HCT116 (cell line): ENCODE measurements around the gene CPEB1. TPM values are rescaled to one million over a fixed set of nuclear protein-coding genes. Genes with fewer than 3 reads are reported as not detected.

Experiments used
- ATAC-seq: fragments of 200-7000 bp; cut with Tn5 transposase; 2 replicates; pipeline ENCODE4 v1.9.1; 2020; ENCODE audit warnings: mild to moderate bottlenecking, moderate library complexity
- BruUV-seq: library from RNA; stranded (reverse); fragments of 400-500 nt; replicated peaks from 2 replicates; lab custom pipeline; 2021; lab: Mats Ljungman, UMichigan
- CTCF ChIA-PET: fragments of 300-600 bp; sonication (Branson Sonifier 250); formaldehyde crosslinking; loops from one replicate; lab custom pipeline; 2021; ENCODE audit warnings: antibody characterized with exemption; lab: Charles Lee
- POLR2A ChIA-PET: fragments of 300-600, 350-600 bp; sonication (Branson Sonifier 250); formaldehyde crosslinking; loops from one replicate; lab custom pipeline; 2021; ENCODE audit warnings: antibody characterized with exemption; lab: Charles Lee
- RAD21 ChIA-PET, 2 experiments: fragments of 300-600 bp; sonication (Branson Sonifier 250); formaldehyde crosslinking; loops; one replicate each; lab custom pipeline; 2023; ENCODE audit warnings: low total read pairs in 2 of 2; ENCODE audit not compliant: uncharacterized antibody in 2 of 2, unreplicated experiment in 2 of 2, low non-redundant PET in 1 of 2; lab: Charles Lee
- DNase-seq: peaks from one replicate; pipeline ENCODE4 v3.0.0-alpha.2; 2010; ENCODE audit warnings: low read depth, low spot score
- H2AFZ ChIP-seq: fragments of 200-600 bp; shearing (Covaris generic), sonication (generic); 2 replicates; pipeline ENCODE4 v1.6.1; 2017; ENCODE audit warnings: low read depth, mixed run types, mixed read lengths, antibody characterized with exemption, low read length; ENCODE audit not compliant: poor library complexity, severe bottlenecking
- H3K27ac ChIP-seq: 2 replicates; pipeline ENCODE4 v1.5.1; 2012; ENCODE audit warnings: low read depth, low read length
- H3K27me3 ChIP-seq: fragments of 200-600 bp; sonication (generic); 2 replicates; pipeline ENCODE4 v1.6.1; 2016; ENCODE audit warnings: mixed run types, low read length, mixed read lengths; ENCODE audit not compliant: insufficient read depth
- H3K36me3 ChIP-seq, 2 experiments: fragments of 200-500 bp in 1 of 2; fragments of 200-600 bp in 1 of 2; sonication (Bioruptor generic) in 1 of 2; sonication (generic) in 1 of 2; 2 replicates each; pipeline versions ENCODE4 v1.5.1 to v1.6.1; 2014 to 2016; ENCODE audit warnings: low read length in 2 of 2, inconsistent platforms in 1 of 2, mixed read lengths in 1 of 2, mixed run types in 1 of 2; ENCODE audit not compliant: insufficient read depth in 2 of 2, control insufficient read depth in 1 of 2
- H3K4me1 ChIP-seq, 2 experiments: fragments of 200-600 bp in 1 of 2; sonication (generic) in 1 of 2; 2 replicates each; pipeline versions ENCODE4 v1.5.1 to v1.6.1; 2012 to 2017; ENCODE audit warnings: low read length in 2 of 2, inconsistent platforms in 1 of 2, mild to moderate bottlenecking in 1 of 2, mixed read lengths in 1 of 2, mixed run types in 1 of 2, moderate library complexity in 1 of 2; ENCODE audit not compliant: insufficient read depth in 2 of 2, control insufficient read depth in 1 of 2
- H3K4me2 ChIP-seq: fragments of 200-600 bp; sonication (generic); 2 replicates; pipeline ENCODE4 v1.6.1; 2017; ENCODE audit warnings: mixed run types, low read length, mixed read lengths
- H3K4me3 ChIP-seq, 2 experiments: fragments of 200-600 bp in 1 of 2; sonication (generic) in 1 of 2; replicated peaks in 1 of 2; 2 replicates each; pipeline ENCODE4 v1.5.1; 2011 to 2016; ENCODE audit warnings: low read length in 2 of 2, control low read depth in 1 of 2, low read depth in 1 of 2, mild to moderate bottlenecking in 1 of 2, mixed read lengths in 1 of 2, mixed run types in 1 of 2
- H3K79me2 ChIP-seq: fragments of 200-600 bp; sonication (generic); 2 replicates; pipeline ENCODE4 v1.6.1; 2017; ENCODE audit warnings: mild to moderate bottlenecking, mixed run types, low read length, moderate library complexity, mixed read lengths; ENCODE audit not compliant: insufficient read depth
- H3K9ac ChIP-seq: fragments of 200-600 bp; sonication (generic); 2 replicates; pipeline ENCODE4 v1.6.1; 2016; ENCODE audit warnings: low read length, mixed read lengths
- H3K9me2 ChIP-seq: fragments of 200-600 bp; sonication (generic), shearing (Covaris generic); 2 replicates; pipeline ENCODE4 v1.6.1; 2017; ENCODE audit warnings: mixed run types, mild to moderate bottlenecking, moderate library complexity; ENCODE audit not compliant: insufficient read depth
- H3K9me3 ChIP-seq, 2 experiments: fragments of 200-500 bp in 1 of 2; fragments of 200-600 bp in 1 of 2; sonication (Bioruptor generic) in 1 of 2; sonication (generic) in 1 of 2; 2 replicates each; pipeline ENCODE4 v1.6.1; 2014 to 2017; ENCODE audit warnings: low read length in 2 of 2, mixed read lengths in 2 of 2, inconsistent platforms in 1 of 2, low read depth in 1 of 2, mild to moderate bottlenecking in 1 of 2, mixed run types in 1 of 2, moderate library complexity in 1 of 2; ENCODE audit not compliant: control insufficient read depth in 1 of 2, insufficient read depth in 1 of 2
- H4K20me1 ChIP-seq: fragments of 200-600 bp; sonication (generic), shearing (Covaris generic); 2 replicates; pipeline ENCODE4 v1.6.1; 2017; ENCODE audit warnings: mixed run types, mild to moderate bottlenecking, moderate library complexity; ENCODE audit not compliant: insufficient read depth
- ATF3 ChIP-seq: IDR thresholded peaks from 2 replicates; pipeline ENCODE4 v1.6.1; 2012
- CEBPB ChIP-seq: IDR thresholded peaks from 2 replicates; pipeline ENCODE4 v1.6.1; 2012; ENCODE audit warnings: low read depth
- CTCF ChIP-seq, 3 experiments: fragments of 200-600 bp in 1 of 3; sonication (generic) in 1 of 3; IDR thresholded peaks in 2 of 3; conservative IDR thresholded peaks in 1 of 3; 2 replicates each; pipeline ENCODE4 v1.5.1; 2012 to 2017; ENCODE audit warnings: low read depth in 2 of 3, low read length in 2 of 3, antibody characterized with exemption in 1 of 3, borderline replicate concordance in 1 of 3, control low read depth in 1 of 3, mild to moderate bottlenecking in 1 of 3, mixed read lengths in 1 of 3, mixed run types in 1 of 3, moderate library complexity in 1 of 3; ENCODE audit not compliant: insufficient read depth in 1 of 3
- ELF1 ChIP-seq: IDR thresholded peaks from 2 replicates; pipeline ENCODE4 v1.6.1; 2012; ENCODE audit warnings: low read depth, borderline replicate concordance
- EZH2 ChIP-seq: fragments of 200-600 bp; sonication (generic); IDR thresholded peaks from 2 replicates; pipeline ENCODE4 v1.6.1; 2017; ENCODE audit warnings: antibody characterized with exemption, mixed run types
- JUND ChIP-seq: IDR thresholded peaks from 2 replicates; pipeline ENCODE4 v1.6.1; 2012
- MAX ChIP-seq: IDR thresholded peaks from 2 replicates; pipeline ENCODE4 v1.6.1; 2012
- POLR2AphosphoS5 ChIP-seq: IDR thresholded peaks from 2 replicates; pipeline ENCODE4 v1.6.1; 2011; ENCODE audit warnings: mild to moderate bottlenecking, low read depth, low read length, moderate library complexity
- RAD21 ChIP-seq: IDR thresholded peaks from 2 replicates; pipeline ENCODE4 v1.6.1; 2012; ENCODE audit warnings: low read depth, mild to moderate bottlenecking
- REST ChIP-seq: IDR thresholded peaks from 2 replicates; pipeline ENCODE4 v1.6.1; 2012; ENCODE audit warnings: low read depth
- SP1 ChIP-seq: IDR thresholded peaks from 2 replicates; pipeline ENCODE4 v1.6.1; 2012; ENCODE audit warnings: low read depth
- SRF ChIP-seq: IDR thresholded peaks from 2 replicates; pipeline ENCODE4 v1.6.1; 2012; ENCODE audit warnings: low read depth
- TCF7L2 ChIP-seq: IDR thresholded peaks from 2 replicates; pipeline ENCODE4 v1.7.0; 2011; ENCODE audit warnings: borderline replicate concordance, inconsistent platforms; ENCODE audit not compliant: insufficient read depth, insufficient read length; ENCODE audit errors: extremely low read depth
- ZBTB33 ChIP-seq: IDR thresholded peaks from 2 replicates; pipeline ENCODE4 v1.6.1; 2011; ENCODE audit warnings: mild to moderate bottlenecking, low read length, moderate library complexity; ENCODE audit not compliant: insufficient replicate concordance; ENCODE audit errors: extremely low read depth
- ZNF274 ChIP-seq: fragments of 200-500 bp; sonication (Bioruptor generic); IDR thresholded peaks from 2 replicates; pipeline ENCODE4 v1.6.1; 2014; ENCODE audit warnings: mild to moderate bottlenecking, low read depth, low read length, inconsistent platforms
- intact Hi-C: fragments of 100-400 bp; cut with micrococcal nuclease; formaldehyde crosslinking; loops from 2 replicates; pipeline ENCODE4 v1.10.0; 2022
- total RNA-seq: library from RNA; stranded (reverse); gene quantifications from one replicate; pipeline ENCODE4 v1.2.1, GENCODE V29; 2021; ENCODE audit not compliant: unreplicated experiment

The CPEB1 gene
- total RNA-seq, 1 experiment from 2014 or later = not detected

GRCh38 chr15:82554351-82554750 lies 92.8 kb downstream of the CPEB1 start:
- Histone ChIP-seq H3K27ac (no peak overlapping the region), H2AFZ (no peak overlapping the region), H3K9me3 (no peaks in the 10 kb centered on the region), H3K4me1 (peaks cover 0 to 3% of the 10 kb centered on the region in 2 experiments; a peak in 1 of 4 replicates), H3K4me3 (no peak overlapping the region), H3K4me2 (no peak overlapping the region), H3K36me3 (no peaks in the 10 kb centered on the region), H3K9ac (no peak overlapping the region), H4K20me1 (no peaks in the 10 kb centered on the region), H3K79me2 (no peaks in the 10 kb centered on the region), H3K9me2 (no peaks in the 10 kb centered on the region), H3K27me3 (peaks cover 14% of the 10 kb centered on the region)
- no peak for DNase-seq
- TF ChIP-seq RAD21 (no peak), CTCF (IDR thresholded peaks at IDR 0.05 in 2 of 3, conservative IDR thresholded peaks at IDR 0.05 in 1 of 3; ENCODE audit: borderline replicate concordance in 1 of 3, insufficient read depth in 1 of 3, low read depth in 2 of 3, low read length in 2 of 3) (no peak), SRF (no peak), POLR2AphosphoS5 (no peak), EZH2 (no peak), ATF3 (no peak), SP1 (no peak), ZBTB33 (no peak), ELF1 (no peak), REST (no peak), TCF7L2 (no peak), JUND (no peak), ZNF274 (no peak), MAX (no peak), CEBPB (no peak)
- no TSS peak for BruUV-seq
- ChIA-PET RAD21 (no interaction called here), POLR2A (no interaction called here), CTCF (no interaction called here)
- ATAC-seq = no peak
- intact Hi-C loops = no loop called here
